ENCODE measurements around the gene BOLA1.

GRCh38 chr1:149896575-149896974, 2.8 kb upstream of the BOLA1 start:
- TF ChIP-seq ZNF280C (tag by site-specific recombination; IDR thresholded peaks at IDR 0.05) (no peak), ZNF645 (tag by site-specific recombination; IDR thresholded peaks at IDR 0.05) (no peak)

Measured in HEK293 (cell line).